Measurements from ENCODE around the gene MESP1. TPM values are rescaled to one million over a fixed set of nuclear protein-coding genes. Genes with fewer than 3 reads are reported as not detected.

The MESP1 gene
- total RNA-seq, 1 donor from 2014 or later = not detected

DNA sequence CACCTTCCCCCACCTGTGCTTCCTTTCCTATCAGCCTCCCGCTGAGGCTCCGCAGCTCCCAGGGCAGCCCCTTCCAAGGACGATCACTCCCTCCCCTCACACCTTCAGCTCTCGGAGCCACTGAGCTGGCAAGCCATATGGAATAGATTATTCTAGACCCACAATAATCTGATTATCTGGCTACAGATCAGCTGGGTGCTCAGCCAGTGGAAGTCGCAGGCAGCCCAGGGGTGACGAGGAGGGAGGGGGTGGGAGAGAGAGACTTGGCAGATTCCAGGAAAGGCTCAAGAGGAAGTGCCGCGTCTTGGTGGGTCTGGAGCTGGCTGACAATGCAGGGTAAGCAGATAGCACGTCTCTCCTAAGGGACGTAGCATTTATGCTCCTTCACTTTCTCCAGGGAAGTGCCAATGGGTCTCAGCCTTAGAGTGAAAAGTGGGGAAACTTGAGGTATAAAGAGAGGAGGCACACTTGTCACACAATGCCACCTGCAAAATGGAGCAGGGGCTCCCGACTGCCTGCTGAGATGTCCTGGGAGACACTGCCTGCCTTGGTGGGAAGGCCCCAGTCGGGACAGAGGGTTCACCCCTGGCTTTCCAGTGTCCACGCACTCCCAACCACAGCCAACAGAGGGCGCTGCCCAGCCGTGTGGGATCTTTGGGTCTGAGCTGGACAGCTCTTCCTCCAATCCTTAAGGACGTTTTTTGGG, 9.4 kb upstream of the MESP1 start:
- no peaks in the 10 kb centered on the region for H3K9me3 ChIP-seq (ENCODE audit: low read depth)
- no peaks in the 10 kb centered on the region for H3K79me2 ChIP-seq (ENCODE audit: low read depth)
- H3K27me3 ChIP-seq = peaks cover 2% of the 10 kb centered on the region
- no peaks in the 10 kb centered on the region for H4K20me1 ChIP-seq (ENCODE audit: low read depth)
- H3K4me1 Mint-ChIP-seq = no peaks in the 10 kb centered on the region
- no peaks in the 10 kb centered on the region for H3K9me3 Mint-ChIP-seq
- no peak overlapping the region for H3K4me3 ChIP-seq
- no peaks in the 10 kb centered on the region for H3K36me3 Mint-ChIP-seq
- H3F3A ChIP-seq (ENCODE audit: low read depth) = no peaks in the 10 kb centered on the region
- no peak overlapping the region for H3K4me3 Mint-ChIP-seq
- no peaks in the 10 kb centered on the region for H3K4me1 ChIP-seq
- TF ChIP-seq, protein P1, sequence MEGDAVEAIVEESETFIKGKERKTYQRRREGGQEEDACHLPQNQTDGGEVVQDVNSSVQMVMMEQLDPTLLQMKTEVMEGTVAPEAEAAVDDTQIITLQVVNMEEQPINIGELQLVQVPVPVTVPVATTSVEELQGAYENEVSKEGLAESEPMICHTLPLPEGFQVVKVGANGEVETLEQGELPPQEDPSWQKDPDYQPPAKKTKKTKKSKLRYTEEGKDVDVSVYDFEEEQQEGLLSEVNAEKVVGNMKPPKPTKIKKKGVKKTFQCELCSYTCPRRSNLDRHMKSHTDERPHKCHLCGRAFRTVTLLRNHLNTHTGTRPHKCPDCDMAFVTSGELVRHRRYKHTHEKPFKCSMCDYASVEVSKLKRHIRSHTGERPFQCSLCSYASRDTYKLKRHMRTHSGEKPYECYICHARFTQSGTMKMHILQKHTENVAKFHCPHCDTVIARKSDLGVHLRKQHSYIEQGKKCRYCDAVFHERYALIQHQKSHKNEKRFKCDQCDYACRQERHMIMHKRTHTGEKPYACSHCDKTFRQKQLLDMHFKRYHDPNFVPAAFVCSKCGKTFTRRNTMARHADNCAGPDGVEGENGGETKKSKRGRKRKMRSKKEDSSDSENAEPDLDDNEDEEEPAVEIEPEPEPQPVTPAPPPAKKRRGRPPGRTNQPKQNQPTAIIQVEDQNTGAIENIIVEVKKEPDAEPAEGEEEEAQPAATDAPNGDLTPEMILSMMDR (IDR thresholded peaks at IDR 0.05) = peak; percentile 97
- TF ChIP-seq EZH2 (IDR thresholded peaks at IDR 0.05) = no peak
- no peak overlapping the region for H3K27ac Mint-ChIP-seq
- DNase-seq (ENCODE audit: low spot score) = peak; percentile 82
- no peaks in the 10 kb centered on the region for H3K36me3 ChIP-seq
- no peak overlapping the region for H3K27ac ChIP-seq
- no peak overlapping the region for H3K9ac ChIP-seq
- no peak overlapping the region for H3K4me2 ChIP-seq
- H3K27me3 Mint-ChIP-seq (ENCODE audit: insufficient read depth, low read depth) = peaks cover 8% of the 10 kb centered on the region
- peak overlapping the region; percentile 28 for H2AFZ ChIP-seq (replicated peaks)

DNA sequence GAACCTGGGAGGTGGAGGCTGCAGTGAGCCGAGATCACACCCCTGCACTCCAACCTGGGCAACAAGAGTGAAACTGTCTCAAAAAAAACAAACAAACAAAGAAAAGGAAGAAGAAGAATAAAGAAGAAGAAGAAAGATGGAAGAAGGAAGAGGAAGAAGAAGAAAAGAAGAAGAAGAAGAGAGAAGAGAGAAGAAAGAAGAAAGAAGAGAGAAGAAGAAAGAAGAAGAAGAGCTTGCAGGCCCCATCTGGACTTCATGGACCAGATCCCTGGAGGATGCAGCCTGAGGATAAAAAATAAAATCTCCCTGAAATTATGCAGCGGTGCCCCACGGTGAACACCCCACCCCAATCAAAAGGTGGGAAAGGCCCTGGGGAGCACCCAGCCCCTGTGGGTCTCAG, 8.8 kb upstream of the MESP1 start:
- TF ChIP-seq, protein P1 (IDR thresholded peaks at IDR 0.05) = no peak
- no peak for TF ChIP-seq EZH2 (IDR thresholded peaks at IDR 0.05)
- TF ChIP-seq EZH2phosphoT487 (IDR thresholded peaks at IDR 0.05) = no peak
- no peaks in the 10 kb centered on the region for H3K9me3 Mint-ChIP-seq
- H3K27me3 Mint-ChIP-seq (ENCODE audit: insufficient read depth, low read depth) = peaks cover 8% of the 10 kb centered on the region
- Histone ChIP-seq H4K20me1 (ENCODE audit: low read depth) (no peaks in the 10 kb centered on the region), H3K9me3 (ENCODE audit: low read depth) (no peaks in the 10 kb centered on the region), H3K4me2 (no peak overlapping the region), H3K27ac (no peak overlapping the region), H3K4me3 (no peak overlapping the region), H3K79me2 (ENCODE audit: low read depth) (no peaks in the 10 kb centered on the region), H3K9ac (no peak overlapping the region), H3F3A (ENCODE audit: low read depth) (no peaks in the 10 kb centered on the region), H2AFZ (replicated peaks) (no peak overlapping the region), H3K36me3 (no peaks in the 10 kb centered on the region), H3K27me3 (peaks cover 8% of the 10 kb centered on the region), H3K4me1 (no peaks in the 10 kb centered on the region)
- no peak overlapping the region for H3K27ac Mint-ChIP-seq
- no peak for DNase-seq (ENCODE audit: low spot score)
- H3K4me3 Mint-ChIP-seq = no peak overlapping the region
- no peaks in the 10 kb centered on the region for H3K4me1 Mint-ChIP-seq
- no peaks in the 10 kb centered on the region for H3K36me3 Mint-ChIP-seq

DNA sequence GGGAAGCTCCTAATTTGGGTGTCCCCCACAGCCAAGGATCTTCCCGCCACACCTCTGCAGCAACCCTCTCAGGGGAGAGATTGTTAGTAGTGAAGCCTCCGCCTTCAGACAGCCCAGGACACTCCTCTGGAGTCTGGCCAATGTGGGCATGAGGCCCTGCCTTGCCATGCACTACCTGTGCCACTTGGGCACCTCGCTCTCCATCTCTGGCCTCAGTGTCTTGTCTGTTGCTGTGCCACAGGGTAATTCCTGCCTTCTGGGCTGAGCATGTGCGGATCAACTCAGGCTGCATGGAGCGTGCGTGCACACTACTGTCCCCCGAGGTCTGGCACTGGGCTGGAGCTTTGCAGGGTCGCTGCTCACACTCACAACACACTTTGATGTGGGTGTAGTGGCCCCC, 7.9 kb upstream of the MESP1 start:
- Histone ChIP-seq H3K27ac (no peak overlapping the region), H3K4me1 (no peaks in the 10 kb centered on the region), H3K4me3 (no peak overlapping the region), H3K9me3 (ENCODE audit: low read depth) (no peaks in the 10 kb centered on the region), H3K27me3 (peaks cover 16% of the 10 kb centered on the region), H2AFZ (replicated peaks) (no peak overlapping the region), H3K4me2 (no peak overlapping the region), H3F3A (ENCODE audit: low read depth) (no peaks in the 10 kb centered on the region), H3K79me2 (ENCODE audit: low read depth) (no peaks in the 10 kb centered on the region), H3K9ac (no peak overlapping the region), H4K20me1 (ENCODE audit: low read depth) (no peaks in the 10 kb centered on the region), H3K36me3 (no peaks in the 10 kb centered on the region)
- no peak for DNase-seq (ENCODE audit: low spot score)
- H3K27me3 Mint-ChIP-seq (ENCODE audit: insufficient read depth, low read depth) = peaks cover 8% of the 10 kb centered on the region
- H3K4me1 Mint-ChIP-seq = no peaks in the 10 kb centered on the region
- no peaks in the 10 kb centered on the region for H3K36me3 Mint-ChIP-seq
- TF ChIP-seq EZH2phosphoT487 (IDR thresholded peaks at IDR 0.05) (no peak), EZH2 (IDR thresholded peaks at IDR 0.05) (no peak)
- TF ChIP-seq, protein P1 (IDR thresholded peaks at IDR 0.05) = no peak
- H3K27ac Mint-ChIP-seq = peak overlapping the region; percentile 12
- H3K9me3 Mint-ChIP-seq = no peaks in the 10 kb centered on the region
- H3K4me3 Mint-ChIP-seq = no peak overlapping the region

All from neural progenitor cell (in vitro differentiated cells).